Measurements from ENCODE around the gene KREMEN2. TPM values are rescaled to one million over a fixed set of nuclear protein-coding genes. Genes with fewer than 3 reads are reported as not detected.

Gene KREMEN2
- total RNA-seq, 1 donor from 2014 or later: not detected

DNA sequence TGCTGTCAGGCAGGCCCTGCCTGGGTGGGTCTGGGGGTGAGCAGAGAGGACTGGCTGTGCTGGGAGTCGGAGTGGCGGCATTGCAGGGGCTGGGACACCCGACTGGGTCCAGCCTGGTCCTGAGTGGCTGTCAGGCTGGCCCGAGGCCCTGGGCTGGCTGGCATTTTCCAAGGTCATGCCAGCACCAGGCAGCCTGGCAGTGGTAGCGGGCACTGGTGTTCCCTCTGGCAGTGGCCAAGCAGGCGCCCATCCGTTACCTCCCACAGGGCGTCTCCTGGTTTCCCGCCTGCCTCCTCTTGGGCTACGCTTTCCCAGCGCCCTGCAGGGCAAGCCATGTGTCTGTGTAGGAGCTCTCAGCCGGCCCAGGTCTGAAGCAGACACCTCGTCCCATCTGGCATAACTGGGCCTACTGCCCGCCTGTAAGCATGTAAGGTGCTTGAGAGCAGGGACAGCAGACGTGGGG is 21.8 kb downstream of the KREMEN2 start:
- TF ChIP-seq, protein P1, sequence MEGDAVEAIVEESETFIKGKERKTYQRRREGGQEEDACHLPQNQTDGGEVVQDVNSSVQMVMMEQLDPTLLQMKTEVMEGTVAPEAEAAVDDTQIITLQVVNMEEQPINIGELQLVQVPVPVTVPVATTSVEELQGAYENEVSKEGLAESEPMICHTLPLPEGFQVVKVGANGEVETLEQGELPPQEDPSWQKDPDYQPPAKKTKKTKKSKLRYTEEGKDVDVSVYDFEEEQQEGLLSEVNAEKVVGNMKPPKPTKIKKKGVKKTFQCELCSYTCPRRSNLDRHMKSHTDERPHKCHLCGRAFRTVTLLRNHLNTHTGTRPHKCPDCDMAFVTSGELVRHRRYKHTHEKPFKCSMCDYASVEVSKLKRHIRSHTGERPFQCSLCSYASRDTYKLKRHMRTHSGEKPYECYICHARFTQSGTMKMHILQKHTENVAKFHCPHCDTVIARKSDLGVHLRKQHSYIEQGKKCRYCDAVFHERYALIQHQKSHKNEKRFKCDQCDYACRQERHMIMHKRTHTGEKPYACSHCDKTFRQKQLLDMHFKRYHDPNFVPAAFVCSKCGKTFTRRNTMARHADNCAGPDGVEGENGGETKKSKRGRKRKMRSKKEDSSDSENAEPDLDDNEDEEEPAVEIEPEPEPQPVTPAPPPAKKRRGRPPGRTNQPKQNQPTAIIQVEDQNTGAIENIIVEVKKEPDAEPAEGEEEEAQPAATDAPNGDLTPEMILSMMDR (IDR thresholded peaks at IDR 0.05): no peak
- Histone ChIP-seq H3K36me3 (no peaks in the 10 kb centered on the region), H3K27me3 (no peaks in the 10 kb centered on the region), H3K27ac (no peak overlapping the region), H3K4me3 (no peak overlapping the region), H3K9me3 (no peaks in the 10 kb centered on the region), H3K4me1 (peaks cover 5% of the 10 kb centered on the region in 2 donors)
- no peak for DNase-seq (ENCODE audit: low spot score in 2 of 2)
- intact Hi-C loops (cut with DNase I): no loop called here

DNA sequence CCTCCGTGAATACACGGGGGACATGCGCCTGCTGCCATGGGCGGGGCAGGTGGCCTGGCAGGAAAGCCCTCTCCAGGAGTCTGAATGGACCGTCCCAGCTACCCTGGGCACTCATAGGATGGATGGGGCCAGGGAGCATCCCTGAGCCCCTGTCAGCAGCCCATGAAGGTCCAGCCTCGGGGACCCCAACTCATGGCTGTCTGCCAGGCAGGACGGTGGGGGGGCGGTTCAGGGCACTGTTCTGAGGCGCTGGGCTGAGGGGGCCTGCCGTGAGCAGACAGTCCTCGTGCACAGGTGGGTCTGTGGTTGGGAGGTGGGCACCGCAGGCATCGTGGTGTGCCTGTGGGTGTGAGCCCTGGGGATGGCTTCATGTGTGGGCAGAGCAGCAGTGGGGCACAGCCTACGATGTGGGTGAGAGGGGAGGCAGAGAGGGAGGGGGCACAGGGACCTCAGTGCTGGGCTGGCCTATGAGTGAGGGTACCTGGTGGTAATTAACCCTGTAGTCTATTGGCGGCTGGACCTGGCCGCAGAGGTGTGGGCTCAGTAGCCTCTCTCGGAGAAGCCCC is 22.6 kb downstream of the KREMEN2 start:
- H3K27me3 ChIP-seq: no peaks in the 10 kb centered on the region
- intact Hi-C loops (cut with DNase I): no loop called here
- H3K9me3 ChIP-seq: no peaks in the 10 kb centered on the region
- H3K4me1 ChIP-seq: peaks cover 3 to 5% of the 10 kb centered on the region in 2 donors
- H3K36me3 ChIP-seq: no peaks in the 10 kb centered on the region
- TF ChIP-seq, protein P1 (IDR thresholded peaks at IDR 0.05): no peak
- DNase-seq (ENCODE audit: low spot score in 2 of 2): no peak
- no peak overlapping the region for H3K27ac ChIP-seq
- H3K4me3 ChIP-seq: no peak overlapping the region

DNA sequence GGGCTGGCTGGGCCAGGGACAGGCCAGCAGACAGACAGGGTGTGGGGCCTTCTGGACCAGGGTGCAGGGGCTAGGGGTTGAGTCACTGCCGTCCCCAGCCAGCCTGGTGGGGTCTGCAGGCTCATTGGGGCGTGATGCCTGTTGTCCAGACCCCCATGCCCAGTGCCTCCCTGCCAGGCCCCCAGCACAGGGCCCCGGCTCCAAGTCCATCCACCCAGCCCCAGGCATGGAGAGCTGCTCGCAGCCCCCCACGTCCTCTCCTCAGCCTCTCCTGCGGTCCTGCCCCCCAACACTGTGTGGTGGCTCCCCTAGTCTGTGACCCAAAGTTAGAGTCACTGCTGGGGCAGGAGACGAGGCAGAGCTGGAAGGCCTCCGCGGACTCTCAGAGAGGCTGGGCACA is 23.2 kb downstream of the KREMEN2 start:
- H3K27me3 ChIP-seq: no peaks in the 10 kb centered on the region
- H3K9me3 ChIP-seq: no peaks in the 10 kb centered on the region
- intact Hi-C loops (cut with DNase I): no loop called here
- H3K4me1 ChIP-seq: peaks cover 3 to 5% of the 10 kb centered on the region in 2 donors
- DNase-seq (ENCODE audit: low spot score in 2 of 2): no peak
- no peaks in the 10 kb centered on the region for H3K36me3 ChIP-seq
- TF ChIP-seq, protein P1 (IDR thresholded peaks at IDR 0.05): no peak
- no peak overlapping the region for H3K27ac ChIP-seq
- H3K4me3 ChIP-seq: no peak overlapping the region

DNA sequence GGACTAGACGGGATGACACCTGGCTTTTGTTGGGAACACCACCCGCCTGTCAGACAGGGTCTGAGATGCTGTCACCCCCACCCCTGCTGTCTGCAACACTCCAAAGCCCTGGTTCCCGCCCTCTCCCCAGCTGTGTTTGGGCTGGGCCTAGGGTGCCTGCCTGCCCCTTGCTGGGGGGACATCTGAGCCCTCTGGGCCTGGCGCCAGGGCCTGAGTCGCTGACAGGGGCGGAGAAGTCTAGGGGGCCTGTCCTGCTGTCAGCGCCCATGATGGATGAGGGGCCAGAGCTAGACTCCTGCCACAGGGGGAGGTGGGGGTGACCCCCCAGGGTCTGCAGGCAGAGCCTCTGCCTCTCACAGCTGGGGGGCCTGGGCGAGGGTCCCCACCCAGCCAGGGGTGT is 23.8 kb downstream of the KREMEN2 start:
- no peaks in the 10 kb centered on the region for H3K27me3 ChIP-seq
- intact Hi-C loops (cut with DNase I): no loop called here
- H3K36me3 ChIP-seq: no peaks in the 10 kb centered on the region
- H3K27ac ChIP-seq: no peak overlapping the region
- no peaks in the 10 kb centered on the region for H3K9me3 ChIP-seq
- TF ChIP-seq, protein P1 (IDR thresholded peaks at IDR 0.05): no peak
- DNase-seq (ENCODE audit: low spot score in 2 of 2): no peak
- H3K4me3 ChIP-seq: no peak overlapping the region
- H3K4me1 ChIP-seq: peaks cover 3 to 5% of the 10 kb centered on the region in 2 donors

DNA sequence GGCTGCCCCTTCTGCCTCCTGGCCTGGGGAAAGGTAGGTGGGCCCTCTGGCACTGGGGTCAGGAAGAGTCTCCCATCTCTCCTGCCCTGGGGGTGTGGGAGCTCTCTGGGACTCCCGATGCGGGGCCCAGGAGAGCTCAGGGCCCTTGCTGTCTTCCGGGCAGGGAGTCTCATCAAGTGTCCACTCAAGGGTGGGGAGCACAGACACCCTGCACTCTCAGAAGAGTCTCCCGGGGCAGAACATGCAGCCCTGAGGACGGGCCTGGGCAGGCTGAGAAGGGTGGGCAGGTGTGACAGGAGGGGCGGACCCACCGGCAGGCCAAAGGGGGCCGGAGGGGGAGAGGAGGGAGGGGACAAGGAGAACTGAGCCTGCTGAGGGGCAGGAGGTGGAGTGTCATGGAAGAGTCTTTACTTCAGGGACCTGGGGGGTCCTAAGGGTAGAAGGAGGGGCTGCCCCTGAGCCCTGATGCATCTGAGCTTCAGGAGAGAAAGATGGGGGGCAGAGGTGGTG is 24.6 kb downstream of the KREMEN2 start:
- no peak for DNase-seq (ENCODE audit: low spot score in 2 of 2)
- TF ChIP-seq, protein P1 (IDR thresholded peaks at IDR 0.05): no peak
- H3K36me3 ChIP-seq: no peaks in the 10 kb centered on the region
- intact Hi-C loops (cut with DNase I): no loop called here
- H3K27ac ChIP-seq: no peak overlapping the region
- H3K4me1 ChIP-seq: peaks cover 3% of the 10 kb centered on the region in 2 donors
- no peaks in the 10 kb centered on the region for H3K27me3 ChIP-seq
- no peak overlapping the region for H3K4me3 ChIP-seq
- no peaks in the 10 kb centered on the region for H3K9me3 ChIP-seq

Data from ascending aorta (tissue), 2 donors.